ENCODE measurements around the gene SPEM2. TPM values are rescaled to one million over a fixed set of nuclear protein-coding genes. Genes with fewer than 3 reads are reported as not detected.

SPEM2 gene
- total and polyA plus RNA-seq, 4 donors, result not detected

DNA sequence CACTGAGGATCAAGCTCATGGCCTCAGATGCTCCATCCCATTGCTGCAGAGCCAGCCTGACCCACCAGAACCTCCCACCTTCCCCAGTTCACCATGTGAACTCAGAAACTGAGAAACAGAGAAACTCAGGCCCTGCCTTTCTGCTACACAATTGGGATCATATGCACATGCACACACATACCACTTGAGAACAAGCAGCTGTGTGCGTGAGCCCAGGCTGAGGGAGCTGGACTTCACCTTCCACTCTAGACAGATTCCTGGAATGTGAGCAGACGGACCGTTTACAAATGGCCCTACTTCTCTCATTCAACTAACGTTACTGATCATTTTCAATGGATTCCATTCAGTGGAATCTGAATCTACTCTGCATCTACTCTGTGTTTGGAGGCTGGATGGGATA is 1.7 kb upstream of the SPEM2 start:
- H3K9ac ChIP-seq (ENCODE audit: low read depth in 1 of 2, low read length in 2 of 2), result no peak overlapping the region
- DNase-seq (ENCODE audit: low spot score), result no peak
- 82% methylated on average over 4 of the region's 4 CpGs for WGBS
- H3K27ac ChIP-seq (ENCODE audit: low read depth in 1 of 2, low read length in 2 of 2), result no peak overlapping the region
- no peak overlapping the region for H3K4me3 ChIP-seq (ENCODE audit: low read depth in 1 of 3, low read length in 3 of 3)
- H3K36me3 ChIP-seq (ENCODE audit: control insufficient read depth in 4 of 4, insufficient read depth in 3 of 4, low read depth in 1 of 4, low read length in 3 of 4), result no peaks in the 10 kb centered on the region
- no peaks in the 10 kb centered on the region for H3K9me3 ChIP-seq (ENCODE audit: control insufficient read depth in 4 of 4, low read length in 3 of 4)
- H3K27me3 ChIP-seq (ENCODE audit: control insufficient read depth in 4 of 4, insufficient read depth in 4 of 4, low read length in 3 of 4), result no peaks in the 10 kb centered on the region
- H3K4me1 ChIP-seq (ENCODE audit: control insufficient read depth in 4 of 4, insufficient read depth in 4 of 4, low read length in 3 of 4), result no peaks in the 10 kb centered on the region
- TF ChIP-seq NR2F2 (IDR thresholded peaks at IDR 0.05) (no peak), TAF1 (conservative IDR thresholded peaks at IDR 0.05) (no peak), EGR1 (IDR thresholded peaks at IDR 0.05; ENCODE audit: low read depth in 2 of 2) (no peak), JUND (IDR thresholded peaks at IDR 0.05) (no peak), HNF4A (conservative IDR thresholded peaks at IDR 0.05) (no peak), GABPA (IDR thresholded peaks at IDR 0.05 in 1 of 2, conservative IDR thresholded peaks at IDR 0.05 in 1 of 2) (no peak), SP1 (IDR thresholded peaks at IDR 0.05) (no peak), HNF4G (IDR thresholded peaks at IDR 0.05) (no peak), FOXA1 (IDR thresholded peaks at IDR 0.05) (no peak), RXRA (IDR thresholded peaks at IDR 0.05) (no peak), RAD21 (IDR thresholded peaks at IDR 0.05) (no peak), FOXA2 (IDR thresholded peaks at IDR 0.05) (no peak), YY1 (IDR thresholded peaks at IDR 0.05) (no peak)
- TF ChIP-seq, protein P1, sequence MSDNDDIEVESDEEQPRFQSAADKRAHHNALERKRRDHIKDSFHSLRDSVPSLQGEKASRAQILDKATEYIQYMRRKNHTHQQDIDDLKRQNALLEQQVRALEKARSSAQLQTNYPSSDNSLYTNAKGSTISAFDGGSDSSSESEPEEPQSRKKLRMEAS (IDR thresholded peaks at IDR 0.05), result no peak
- TF ChIP-seq, protein P2, sequence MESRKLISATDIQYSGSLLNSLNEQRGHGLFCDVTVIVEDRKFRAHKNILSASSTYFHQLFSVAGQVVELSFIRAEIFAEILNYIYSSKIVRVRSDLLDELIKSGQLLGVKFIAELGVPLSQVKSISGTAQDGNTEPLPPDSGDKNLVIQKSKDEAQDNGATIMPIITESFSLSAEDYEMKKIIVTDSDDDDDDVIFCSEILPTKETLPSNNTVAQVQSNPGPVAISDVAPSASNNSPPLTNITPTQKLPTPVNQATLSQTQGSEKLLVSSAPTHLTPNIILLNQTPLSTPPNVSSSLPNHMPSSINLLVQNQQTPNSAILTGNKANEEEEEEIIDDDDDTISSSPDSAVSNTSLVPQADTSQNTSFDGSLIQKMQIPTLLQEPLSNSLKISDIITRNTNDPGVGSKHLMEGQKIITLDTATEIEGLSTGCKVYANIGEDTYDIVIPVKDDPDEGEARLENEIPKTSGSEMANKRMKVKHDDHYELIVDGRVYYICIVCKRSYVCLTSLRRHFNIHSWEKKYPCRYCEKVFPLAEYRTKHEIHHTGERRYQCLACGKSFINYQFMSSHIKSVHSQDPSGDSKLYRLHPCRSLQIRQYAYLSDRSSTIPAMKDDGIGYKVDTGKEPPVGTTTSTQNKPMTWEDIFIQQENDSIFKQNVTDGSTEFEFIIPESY (IDR thresholded peaks at IDR 0.05), result no peak
- TF ChIP-seq, protein P3, sequence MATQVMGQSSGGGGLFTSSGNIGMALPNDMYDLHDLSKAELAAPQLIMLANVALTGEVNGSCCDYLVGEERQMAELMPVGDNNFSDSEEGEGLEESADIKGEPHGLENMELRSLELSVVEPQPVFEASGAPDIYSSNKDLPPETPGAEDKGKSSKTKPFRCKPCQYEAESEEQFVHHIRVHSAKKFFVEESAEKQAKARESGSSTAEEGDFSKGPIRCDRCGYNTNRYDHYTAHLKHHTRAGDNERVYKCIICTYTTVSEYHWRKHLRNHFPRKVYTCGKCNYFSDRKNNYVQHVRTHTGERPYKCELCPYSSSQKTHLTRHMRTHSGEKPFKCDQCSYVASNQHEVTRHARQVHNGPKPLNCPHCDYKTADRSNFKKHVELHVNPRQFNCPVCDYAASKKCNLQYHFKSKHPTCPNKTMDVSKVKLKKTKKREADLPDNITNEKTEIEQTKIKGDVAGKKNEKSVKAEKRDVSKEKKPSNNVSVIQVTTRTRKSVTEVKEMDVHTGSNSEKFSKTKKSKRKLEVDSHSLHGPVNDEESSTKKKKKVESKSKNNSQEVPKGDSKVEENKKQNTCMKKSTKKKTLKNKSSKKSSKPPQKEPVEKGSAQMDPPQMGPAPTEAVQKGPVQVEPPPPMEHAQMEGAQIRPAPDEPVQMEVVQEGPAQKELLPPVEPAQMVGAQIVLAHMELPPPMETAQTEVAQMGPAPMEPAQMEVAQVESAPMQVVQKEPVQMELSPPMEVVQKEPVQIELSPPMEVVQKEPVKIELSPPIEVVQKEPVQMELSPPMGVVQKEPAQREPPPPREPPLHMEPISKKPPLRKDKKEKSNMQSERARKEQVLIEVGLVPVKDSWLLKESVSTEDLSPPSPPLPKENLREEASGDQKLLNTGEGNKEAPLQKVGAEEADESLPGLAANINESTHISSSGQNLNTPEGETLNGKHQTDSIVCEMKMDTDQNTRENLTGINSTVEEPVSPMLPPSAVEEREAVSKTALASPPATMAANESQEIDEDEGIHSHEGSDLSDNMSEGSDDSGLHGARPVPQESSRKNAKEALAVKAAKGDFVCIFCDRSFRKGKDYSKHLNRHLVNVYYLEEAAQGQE (IDR thresholded peaks at IDR 0.05), result no peak
- TF ChIP-seq, protein P4, sequence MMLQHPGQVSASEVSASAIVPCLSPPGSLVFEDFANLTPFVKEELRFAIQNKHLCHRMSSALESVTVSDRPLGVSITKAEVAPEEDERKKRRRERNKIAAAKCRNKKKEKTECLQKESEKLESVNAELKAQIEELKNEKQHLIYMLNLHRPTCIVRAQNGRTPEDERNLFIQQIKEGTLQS (IDR thresholded peaks at IDR 0.05), result no peak
- TF ChIP-seq, protein P5, sequence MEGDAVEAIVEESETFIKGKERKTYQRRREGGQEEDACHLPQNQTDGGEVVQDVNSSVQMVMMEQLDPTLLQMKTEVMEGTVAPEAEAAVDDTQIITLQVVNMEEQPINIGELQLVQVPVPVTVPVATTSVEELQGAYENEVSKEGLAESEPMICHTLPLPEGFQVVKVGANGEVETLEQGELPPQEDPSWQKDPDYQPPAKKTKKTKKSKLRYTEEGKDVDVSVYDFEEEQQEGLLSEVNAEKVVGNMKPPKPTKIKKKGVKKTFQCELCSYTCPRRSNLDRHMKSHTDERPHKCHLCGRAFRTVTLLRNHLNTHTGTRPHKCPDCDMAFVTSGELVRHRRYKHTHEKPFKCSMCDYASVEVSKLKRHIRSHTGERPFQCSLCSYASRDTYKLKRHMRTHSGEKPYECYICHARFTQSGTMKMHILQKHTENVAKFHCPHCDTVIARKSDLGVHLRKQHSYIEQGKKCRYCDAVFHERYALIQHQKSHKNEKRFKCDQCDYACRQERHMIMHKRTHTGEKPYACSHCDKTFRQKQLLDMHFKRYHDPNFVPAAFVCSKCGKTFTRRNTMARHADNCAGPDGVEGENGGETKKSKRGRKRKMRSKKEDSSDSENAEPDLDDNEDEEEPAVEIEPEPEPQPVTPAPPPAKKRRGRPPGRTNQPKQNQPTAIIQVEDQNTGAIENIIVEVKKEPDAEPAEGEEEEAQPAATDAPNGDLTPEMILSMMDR (IDR thresholded peaks at IDR 0.05; ENCODE audit: low read depth, low read length, missing input control), result no peak
